HG03064 (cell line): ENCODE results near the gene RBM46.
"Not testable (repeated sequence)": the region's sequence is repeated elsewhere in the genome, so short reads cannot be mapped to it uniquely, and the experiment has no call there.

Experiments
- ATAC-seq: cut with Tn5 transposase; IDR thresholded peaks from one replicate; pipeline ENCODE4 v1.9.1; 2021; ENCODE audit warnings: low read depth; ENCODE audit not compliant: unreplicated experiment

The RBM46 gene

GRCh38 chr4:154836513-154836912 is 55.4 kb downstream of the RBM46 start:
- no peak for ATAC-seq

- ATAC-seq, result no peak
Observed at GRCh38 chr4:154838155-154838554, 57.1 kb downstream of the RBM46 start.

- no peak for ATAC-seq
Observed at GRCh38 chr4:154838694-154839093, 57.6 kb downstream of the RBM46 start.

- ATAC-seq, result no peak
Observed at GRCh38 chr4:154854362-154854761, 73.3 kb downstream of the RBM46 start.

GRCh38 chr4:154858166-154858565 is 77.1 kb downstream of the RBM46 start:
- ATAC-seq, result no peak

GRCh38 chr4:154868414-154869194 is 87.5 kb downstream of the RBM46 start:
- ATAC-seq, result no peak

- no peak for ATAC-seq
Observed at GRCh38 chr4:154869301-154869700, 88.2 kb downstream of the RBM46 start.

- ATAC-seq, result no peak
Observed at GRCh38 chr4:154872198-154872597, 91.1 kb downstream of the RBM46 start.

- ATAC-seq, result not testable (repeated sequence)
Observed at GRCh38 chr4:154874049-154874448, 93.0 kb downstream of the RBM46 start.

GRCh38 chr4:154877110-154877760 is 96.2 kb downstream of the RBM46 start:
- ATAC-seq, result no peak
